VCaP (cell line): ENCODE data around the gene NFATC1.
"Not testable (repeated sequence)": the region's sequence is repeated elsewhere in the genome, so short reads cannot be mapped to it uniquely, and the experiment has no call there.

ENCODE experiments used
- H3K27ac ChIP-seq: fragments of 450-650 bp; 2 replicates; pipeline ENCODE4 v1.5.1; 2017
- CTCF ChIP-seq: fragments of 450-650 bp; conservative IDR thresholded peaks from 2 replicates; pipeline ENCODE4 v1.5.1; 2017; ENCODE audit warnings: mild to moderate bottlenecking, moderate library complexity

Gene NFATC1

GRCh38 chr18:79480171-79481045 is 84.7 kb downstream of the NFATC1 start:
- H3K27ac ChIP-seq: no peak overlapping the region
- no peak for TF ChIP-seq CTCF

GRCh38 chr18:79481046-79481790 is 85.5 kb downstream of the NFATC1 start:
- no peak overlapping the region for H3K27ac ChIP-seq
- no peak for TF ChIP-seq CTCF

GRCh38 chr18:79483393-79483792 is 87.7 kb downstream of the NFATC1 start:
- H3K27ac ChIP-seq: not testable (repeated sequence)

GRCh38 chr18:79483971-79484491 is 88.3 kb downstream of the NFATC1 start:
- H3K27ac ChIP-seq: no peak overlapping the region

GRCh38 chr18:79484661-79485621 is 89.2 kb downstream of the NFATC1 start:
- TF ChIP-seq CTCF: no peak
- no peak overlapping the region for H3K27ac ChIP-seq

More at GRCh38 chr18:79483971-79484491, 88.3 kb downstream of the NFATC1 start:
- TF ChIP-seq CTCF: no peak

GRCh38 chr18:79485788-79486355 is 90.1 kb downstream of the NFATC1 start:
- H3K27ac ChIP-seq: no peak overlapping the region
- TF ChIP-seq CTCF: no peak
